K562 (cell line): ENCODE measurements around the gene DLGAP1. TPM values are rescaled to one million over a fixed set of nuclear protein-coding genes. Genes with fewer than 3 reads are reported as not detected.

Experiments
- ARID1B ChIP-seq: fragments of 450-650 bp; IDR thresholded peaks from 2 replicates; pipeline ENCODE4 v1.6.1; 2016; ENCODE audit warnings: antibody characterized with exemption, mild to moderate bottlenecking, inconsistent platforms
- BMI1 ChIP-seq: fragments of 150-350 bp; IDR thresholded peaks from 2 replicates; pipeline ENCODE4 v1.6.1; 2014; ENCODE audit warnings: low read length
- BRD4 ChIP-seq: fragments of 200-600 bp; sonication (generic); IDR thresholded peaks from 2 replicates; pipeline ENCODE4 v1.6.1; 2017; ENCODE audit warnings: inconsistent platforms
- DPF2 ChIP-seq: fragments of 450-650 bp; IDR thresholded peaks from 2 replicates; pipeline ENCODE4 v1.6.1; 2016
- GATAD2A ChIP-seq: fragments of 450-650 bp; IDR thresholded peaks from 2 replicates; pipeline ENCODE4 v1.6.1; 2017
- MED1 ChIP-seq: sonication (generic); formaldehyde crosslinking; IDR thresholded peaks from 2 replicates; pipeline ENCODE4 v1.8.1; 2023; ENCODE audit warnings: missing genetic modification reagents, borderline replicate concordance
- PPARD ChIP-seq: fragments of 250-450 bp; sonication (Bioruptor Pico); IDR thresholded peaks from 2 replicates; pipeline ENCODE4 v1.8.0; 2022; ENCODE audit warnings: inconsistent platforms, mild to moderate bottlenecking, moderate library complexity
- TGIF2 ChIP-seq: sonication (generic); formaldehyde crosslinking; IDR thresholded peaks from 2 replicates; pipeline ENCODE4 v1.8.1; 2022; ENCODE audit warnings: mild to moderate bottlenecking, missing genetic modification reagents, moderate library complexity
- ZFX ChIP-seq: sonication (generic); formaldehyde crosslinking; IDR thresholded peaks from 2 replicates; pipeline ENCODE4 v1.8.0; 2022; ENCODE audit warnings: mild to moderate bottlenecking, missing genetic modification reagents, moderate library complexity
- ZNF253 ChIP-seq: fragments of 250-450 bp; sonication (Bioruptor Pico); conservative IDR thresholded peaks from 2 replicates; pipeline ENCODE4 v1.6.1; 2021; ENCODE audit warnings: mild to moderate bottlenecking
- ZNF347 ChIP-seq: fragments of 450-650 bp; formaldehyde crosslinking; IDR thresholded peaks from 2 replicates; pipeline ENCODE4 v1.4.0; 2020; ENCODE audit warnings: low read depth, mild to moderate bottlenecking, moderate library complexity
- ZNF57 ChIP-seq: fragments of 450-650 bp; formaldehyde crosslinking; IDR thresholded peaks from 2 replicates; pipeline ENCODE4 v1.4.0; 2020; ENCODE audit warnings: mild to moderate bottlenecking, moderate library complexity
- ZNF583 ChIP-seq: fragments of 250-450 bp; sonication (Bioruptor Pico); IDR thresholded peaks from 2 replicates; pipeline ENCODE4 v1.4.0; 2020
- ZNF764 ChIP-seq: fragments of 250-450 bp; sonication (Bioruptor Pico); IDR thresholded peaks from 2 replicates; pipeline ENCODE4 v1.4.0; 2020; ENCODE audit warnings: low read depth, mild to moderate bottlenecking, moderate library complexity
- ZSCAN29 ChIP-seq: fragments of 450-650 bp; IDR thresholded peaks from 2 replicates; pipeline ENCODE4 v1.6.1; 2017
- polyA plus RNA-seq, 8 experiments: library from polyadenylated mRNA; depleted of rRNA in 4 of 8; stranded (reverse) in 5 of 8; unstranded in 3 of 8; fragments of >200 nt; fragmentation: Nextera tagmentation in 2 of 8; fragmentation: Illumina TruSeq in 1 of 8; extraction: Ambion mirVana in 2 of 8; extraction: Trizol in 1 of 8; gene quantifications; 2 replicates each; pipeline versions ENCODE4 v1.2.1 to v1.2.3, GENCODE V29; 2011 to 2014; ENCODE audit warnings: inconsistent platforms in 1 of 8, missing spikeins in 1 of 8
- total RNA-seq, 7 experiments: library from RNA; depleted of rRNA in 6 of 7; stranded (reverse); fragments of >200 nt in 6 of 7; fragmentation: Illumina TruSeq in 2 of 7; extraction: Trizol in 2 of 7; gene quantifications; 2 replicates each; pipeline versions ENCODE4 v1.2.1 to v1.2.3, GENCODE V29; 2011 to 2021; ENCODE audit warnings: low replicate concordance in 1 of 7
- TF ChIP-seq, protein P1 (sequence below): fragments of 450-650 bp; formaldehyde crosslinking; IDR thresholded peaks from 2 replicates; pipeline ENCODE4 v1.4.0; 2022; ENCODE audit warnings: mild to moderate bottlenecking, moderate library complexity
- TF ChIP-seq, protein P2 (sequence below), 2 experiments: fragments of 150-350 bp in 1 of 2; IDR thresholded peaks; 2 replicates each; pipeline ENCODE4 v1.6.1; 2012 to 2016; ENCODE audit warnings: low read depth in 2 of 2, low read length in 2 of 2, mild to moderate bottlenecking in 1 of 2, moderate library complexity in 1 of 2
- TF ChIP-seq, protein P3 (sequence below): fragments of 250-450 bp; sonication (Bioruptor Pico); IDR thresholded peaks from 2 replicates; pipeline ENCODE4 v1.4.0; 2020; ENCODE audit warnings: borderline replicate concordance
- TF ChIP-seq, protein P4 (sequence below): sonication (generic); formaldehyde crosslinking; IDR thresholded peaks from 2 replicates; pipeline ENCODE4 v1.8.1; 2023; ENCODE audit warnings: missing genetic modification reagents, mild to moderate bottlenecking, borderline replicate concordance

Gene DLGAP1
- total and polyA plus RNA-seq, 9 of the 15 experiments (the other 6 are each of a cell fraction or from before 2014, with no cell fraction given): 0.04 to 0.22 (median 0.08) TPM

DNA sequence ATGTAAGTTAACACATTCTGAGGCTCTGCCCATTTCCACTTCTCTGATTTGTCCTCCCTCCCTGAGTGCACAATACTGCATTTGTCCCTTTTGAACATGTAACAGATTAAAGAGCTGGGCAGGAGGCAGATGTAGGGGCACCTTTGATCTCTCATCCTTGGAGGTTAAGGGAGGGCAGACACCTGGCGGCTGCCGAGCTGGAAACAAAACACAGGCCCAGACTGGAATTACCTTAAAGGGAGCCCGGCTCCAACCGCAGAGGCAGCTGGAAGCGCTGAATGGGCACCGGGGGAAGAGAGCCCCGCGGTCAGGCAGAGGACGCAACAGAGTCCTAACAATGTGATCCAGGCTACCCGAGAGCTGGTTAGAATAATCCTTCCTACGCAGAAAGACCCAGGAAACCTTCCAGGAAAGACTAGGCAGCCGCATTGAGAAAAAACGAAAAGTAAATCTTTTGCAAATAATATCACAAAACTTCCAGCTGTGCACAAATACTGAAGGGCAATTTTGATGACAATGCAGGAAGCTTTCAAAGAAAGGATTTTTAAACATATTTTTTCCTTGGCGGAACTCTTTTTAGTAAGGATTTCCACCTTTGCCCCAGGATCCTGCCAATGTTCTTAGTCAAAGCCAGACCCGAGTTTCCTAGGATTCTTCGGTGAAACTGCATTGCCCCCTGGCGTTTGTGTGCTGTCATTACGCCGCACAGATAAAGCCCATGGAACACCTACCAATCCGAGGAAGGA lies 789.2 kb downstream of the DLGAP1 start (continued):
- TF ChIP-seq, protein P1, sequence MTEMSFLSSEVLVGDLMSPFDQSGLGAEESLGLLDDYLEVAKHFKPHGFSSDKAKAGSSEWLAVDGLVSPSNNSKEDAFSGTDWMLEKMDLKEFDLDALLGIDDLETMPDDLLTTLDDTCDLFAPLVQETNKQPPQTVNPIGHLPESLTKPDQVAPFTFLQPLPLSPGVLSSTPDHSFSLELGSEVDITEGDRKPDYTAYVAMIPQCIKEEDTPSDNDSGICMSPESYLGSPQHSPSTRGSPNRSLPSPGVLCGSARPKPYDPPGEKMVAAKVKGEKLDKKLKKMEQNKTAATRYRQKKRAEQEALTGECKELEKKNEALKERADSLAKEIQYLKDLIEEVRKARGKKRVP: no peak
- TF ChIP-seq, protein P2, sequence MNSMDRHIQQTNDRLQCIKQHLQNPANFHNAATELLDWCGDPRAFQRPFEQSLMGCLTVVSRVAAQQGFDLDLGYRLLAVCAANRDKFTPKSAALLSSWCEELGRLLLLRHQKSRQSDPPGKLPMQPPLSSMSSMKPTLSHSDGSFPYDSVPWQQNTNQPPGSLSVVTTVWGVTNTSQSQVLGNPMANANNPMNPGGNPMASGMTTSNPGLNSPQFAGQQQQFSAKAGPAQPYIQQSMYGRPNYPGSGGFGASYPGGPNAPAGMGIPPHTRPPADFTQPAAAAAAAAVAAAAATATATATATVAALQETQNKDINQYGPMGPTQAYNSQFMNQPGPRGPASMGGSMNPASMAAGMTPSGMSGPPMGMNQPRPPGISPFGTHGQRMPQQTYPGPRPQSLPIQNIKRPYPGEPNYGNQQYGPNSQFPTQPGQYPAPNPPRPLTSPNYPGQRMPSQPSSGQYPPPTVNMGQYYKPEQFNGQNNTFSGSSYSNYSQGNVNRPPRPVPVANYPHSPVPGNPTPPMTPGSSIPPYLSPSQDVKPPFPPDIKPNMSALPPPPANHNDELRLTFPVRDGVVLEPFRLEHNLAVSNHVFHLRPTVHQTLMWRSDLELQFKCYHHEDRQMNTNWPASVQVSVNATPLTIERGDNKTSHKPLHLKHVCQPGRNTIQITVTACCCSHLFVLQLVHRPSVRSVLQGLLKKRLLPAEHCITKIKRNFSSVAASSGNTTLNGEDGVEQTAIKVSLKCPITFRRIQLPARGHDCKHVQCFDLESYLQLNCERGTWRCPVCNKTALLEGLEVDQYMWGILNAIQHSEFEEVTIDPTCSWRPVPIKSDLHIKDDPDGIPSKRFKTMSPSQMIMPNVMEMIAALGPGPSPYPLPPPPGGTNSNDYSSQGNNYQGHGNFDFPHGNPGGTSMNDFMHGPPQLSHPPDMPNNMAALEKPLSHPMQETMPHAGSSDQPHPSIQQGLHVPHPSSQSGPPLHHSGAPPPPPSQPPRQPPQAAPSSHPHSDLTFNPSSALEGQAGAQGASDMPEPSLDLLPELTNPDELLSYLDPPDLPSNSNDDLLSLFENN (IDR thresholded peaks at IDR 0.05; ENCODE audit: low read depth in 2 of 2, low read length in 2 of 2): no peak
- no peak for TF ChIP-seq GATAD2A
- peak; percentile 55; the same call in 1 of the 2 replicates for TF ChIP-seq ZNF583 (CRISPR knock-in tag)
- TF ChIP-seq ZNF764: no peak
- no peak for TF ChIP-seq ZNF253 (CRISPR knock-in tag)
- TF ChIP-seq, protein P3, sequence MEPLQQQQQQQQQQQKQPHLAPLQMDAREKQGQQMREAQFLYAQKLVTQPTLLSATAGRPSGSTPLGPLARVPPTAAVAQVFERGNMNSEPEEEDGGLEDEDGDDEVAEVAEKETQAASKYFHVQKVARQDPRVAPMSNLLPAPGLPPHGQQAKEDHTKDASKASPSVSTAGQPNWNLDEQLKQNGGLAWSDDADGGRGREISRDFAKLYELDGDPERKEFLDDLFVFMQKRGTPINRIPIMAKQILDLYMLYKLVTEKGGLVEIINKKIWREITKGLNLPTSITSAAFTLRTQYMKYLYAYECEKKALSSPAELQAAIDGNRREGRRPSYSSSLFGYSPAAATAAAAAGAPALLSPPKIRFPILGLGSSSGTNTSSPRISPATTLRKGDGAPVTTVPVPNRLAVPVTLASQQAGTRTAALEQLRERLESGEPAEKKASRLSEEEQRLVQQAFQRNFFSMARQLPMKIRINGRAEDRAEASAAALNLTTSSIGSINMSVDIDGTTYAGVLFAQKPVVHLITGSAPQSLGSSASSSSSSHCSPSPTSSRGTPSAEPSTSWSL (CRISPR knock-in tag): no peak
- TF ChIP-seq PPARD (CRISPR knock-in tag): no peak
- TF ChIP-seq BRD4: no peak; the same call in 1 of the 2 replicates
- no peak for TF ChIP-seq ZNF57 (CRISPR knock-in tag)
- TF ChIP-seq ZFX (CRISPR knock-in tag): no peak
- TF ChIP-seq ZSCAN29: no peak
- TF ChIP-seq, protein P4, sequence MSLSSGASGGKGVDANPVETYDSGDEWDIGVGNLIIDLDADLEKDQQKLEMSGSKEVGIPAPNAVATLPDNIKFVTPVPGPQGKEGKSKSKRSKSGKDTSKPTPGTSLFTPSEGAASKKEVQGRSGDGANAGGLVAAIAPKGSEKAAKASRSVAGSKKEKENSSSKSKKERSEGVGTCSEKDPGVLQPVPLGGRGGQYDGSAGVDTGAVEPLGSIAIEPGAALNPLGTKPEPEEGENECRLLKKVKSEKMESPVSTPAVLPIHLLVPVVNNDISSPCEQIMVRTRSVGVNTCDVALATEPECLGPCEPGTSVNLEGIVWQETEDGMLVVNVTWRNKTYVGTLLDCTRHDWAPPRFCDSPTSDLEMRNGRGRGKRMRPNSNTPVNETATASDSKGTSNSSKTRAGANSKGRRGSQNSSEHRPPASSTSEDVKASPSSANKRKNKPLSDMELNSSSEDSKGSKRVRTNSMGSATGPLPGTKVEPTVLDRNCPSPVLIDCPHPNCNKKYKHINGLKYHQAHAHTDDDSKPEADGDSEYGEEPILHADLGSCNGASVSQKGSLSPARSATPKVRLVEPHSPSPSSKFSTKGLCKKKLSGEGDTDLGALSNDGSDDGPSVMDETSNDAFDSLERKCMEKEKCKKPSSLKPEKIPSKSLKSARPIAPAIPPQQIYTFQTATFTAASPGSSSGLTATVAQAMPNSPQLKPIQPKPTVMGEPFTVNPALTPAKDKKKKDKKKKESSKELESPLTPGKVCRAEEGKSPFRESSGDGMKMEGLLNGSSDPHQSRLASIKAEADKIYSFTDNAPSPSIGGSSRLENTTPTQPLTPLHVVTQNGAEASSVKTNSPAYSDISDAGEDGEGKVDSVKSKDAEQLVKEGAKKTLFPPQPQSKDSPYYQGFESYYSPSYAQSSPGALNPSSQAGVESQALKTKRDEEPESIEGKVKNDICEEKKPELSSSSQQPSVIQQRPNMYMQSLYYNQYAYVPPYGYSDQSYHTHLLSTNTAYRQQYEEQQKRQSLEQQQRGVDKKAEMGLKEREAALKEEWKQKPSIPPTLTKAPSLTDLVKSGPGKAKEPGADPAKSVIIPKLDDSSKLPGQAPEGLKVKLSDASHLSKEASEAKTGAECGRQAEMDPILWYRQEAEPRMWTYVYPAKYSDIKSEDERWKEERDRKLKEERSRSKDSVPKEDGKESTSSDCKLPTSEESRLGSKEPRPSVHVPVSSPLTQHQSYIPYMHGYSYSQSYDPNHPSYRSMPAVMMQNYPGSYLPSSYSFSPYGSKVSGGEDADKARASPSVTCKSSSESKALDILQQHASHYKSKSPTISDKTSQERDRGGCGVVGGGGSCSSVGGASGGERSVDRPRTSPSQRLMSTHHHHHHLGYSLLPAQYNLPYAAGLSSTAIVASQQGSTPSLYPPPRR (CRISPR knock-in tag): no peak
- TF ChIP-seq DPF2: no peak
- no peak for TF ChIP-seq ARID1B
- TF ChIP-seq TGIF2: no peak
- no peak for TF ChIP-seq BMI1
- TF ChIP-seq ZNF347 (CRISPR knock-in tag): no peak
- no peak for TF ChIP-seq MED1 (CRISPR knock-in tag)
